ENCODE data around the gene TGFBR2.

TGFBR2 gene

GRCh38 chr3:30646961-30647752 lies 40.8 kb downstream of the TGFBR2 start:
- no peak for TF ChIP-seq CTCF (IDR thresholded peaks at IDR 0.05; ENCODE audit: insufficient read depth, low read depth, low read length, missing control alignments)
- H3K4me3 ChIP-seq (ENCODE audit: low read depth, low read length): no peak overlapping the region
- DNase-seq (ENCODE audit: low read depth): no peak

GRCh38 chr3:30648670-30649357 lies 42.4 kb downstream of the TGFBR2 start:
- H3K4me3 ChIP-seq (ENCODE audit: low read depth, low read length): no peak overlapping the region
- no peak for TF ChIP-seq CTCF (IDR thresholded peaks at IDR 0.05; ENCODE audit: insufficient read depth, low read depth, low read length, missing control alignments)
- no peak for DNase-seq (ENCODE audit: low read depth)

GRCh38 chr3:30649572-30650318 lies 43.3 kb downstream of the TGFBR2 start:
- no peak overlapping the region for H3K4me3 ChIP-seq (ENCODE audit: low read depth, low read length)
- TF ChIP-seq CTCF (IDR thresholded peaks at IDR 0.05; ENCODE audit: insufficient read depth, low read depth, low read length, missing control alignments): no peak
- peak; percentile 22 for DNase-seq (ENCODE audit: low read depth)

- no peak overlapping the region for H3K4me3 ChIP-seq (ENCODE audit: low read depth, low read length)
- TF ChIP-seq CTCF (IDR thresholded peaks at IDR 0.05; ENCODE audit: insufficient read depth, low read depth, low read length, missing control alignments): no peak
- DNase-seq (ENCODE audit: low read depth): no peak
Observed at GRCh38 chr3:30650348-30650995, 44.1 kb downstream of the TGFBR2 start.

GRCh38 chr3:30654269-30654668 lies 47.9 kb downstream of the TGFBR2 start:
- H3K4me3 ChIP-seq (ENCODE audit: low read depth, low read length): no peak overlapping the region
- TF ChIP-seq CTCF (IDR thresholded peaks at IDR 0.05; ENCODE audit: insufficient read depth, low read depth, low read length, missing control alignments): no peak
- DNase-seq (ENCODE audit: low read depth): no peak

GRCh38 chr3:30655187-30655812 lies 48.9 kb downstream of the TGFBR2 start:
- TF ChIP-seq CTCF (IDR thresholded peaks at IDR 0.05; ENCODE audit: insufficient read depth, low read depth, low read length, missing control alignments): no peak
- peak; percentile 53 for DNase-seq (ENCODE audit: low read depth)
- no peak overlapping the region for H3K4me3 ChIP-seq (ENCODE audit: low read depth, low read length)

Data from GM12865 (cell line).